IMR-90 (cell line): Measurements from ENCODE around the gene SMAD4. TPM values are rescaled to one million over a fixed set of nuclear protein-coding genes. Genes with fewer than 3 reads are reported as not detected.

Experiments used
- ATAC-seq: fragments of 200-7000 bp; cut with Tn5 transposase; 2 replicates; pipeline ENCODE4 v1.9.1; 2020; ENCODE audit warnings: low read depth, mild to moderate bottlenecking, moderate library complexity
- BruUV-seq: library from RNA; stranded (reverse); fragments of 400-500 nt; replicated peaks from 2 replicates; lab custom pipeline; 2021; lab: Mats Ljungman, UMichigan
- CTCF ChIA-PET: fragments of 300-600 bp; formaldehyde crosslinking; extraction: SDS; loops from one replicate; lab custom pipeline; 2021; ENCODE audit warnings: antibody characterized with exemption; lab: Yijun Ruan, JAX
- POLR2A ChIA-PET: fragments of 300-600 bp; sonication (Branson Sonifier 250); formaldehyde crosslinking; loops from one replicate; lab custom pipeline; 2022; ENCODE audit warnings: antibody characterized with exemption; ENCODE audit not compliant: unreplicated experiment; lab: Charles Lee
- DNase-seq: peaks from one replicate; pipeline ENCODE4 v3.0.0; 2013
- H2AFZ ChIP-seq: replicated peaks from 2 replicates; pipeline ENCODE3; 2013; ENCODE audit warnings: low read length, mild to moderate bottlenecking; ENCODE audit not compliant: poor library complexity
- H2AK5ac ChIP-seq: 2 replicates; pipeline ENCODE4 v1.6.1; 2013; ENCODE audit warnings: low read depth, low read length, inconsistent platforms
- H2AK9ac ChIP-seq: replicated peaks from 2 replicates; pipeline ENCODE3; 2013; ENCODE audit warnings: mild to moderate bottlenecking, low read depth, low read length, moderate library complexity; ENCODE audit not compliant: poor library complexity
- H2BK120ac ChIP-seq: 2 replicates; pipeline ENCODE4 v1.6.1; 2013; ENCODE audit warnings: low read depth, low read length, inconsistent platforms
- H2BK15ac ChIP-seq: 3 replicates; pipeline ENCODE4 v1.6.1; 2013; ENCODE audit warnings: low read depth, low read length, inconsistent platforms
- H2BK20ac ChIP-seq: 2 replicates; pipeline ENCODE4 v1.6.1; 2013; ENCODE audit warnings: low read depth, mild to moderate bottlenecking, inconsistent platforms, low read length, moderate library complexity
- H2BK5ac ChIP-seq: 2 replicates; pipeline ENCODE4 v1.6.1; 2013; ENCODE audit warnings: mild to moderate bottlenecking, low read depth, low read length, inconsistent platforms; ENCODE audit not compliant: poor library complexity, severe bottlenecking
- H3K14ac ChIP-seq: replicated peaks from 2 replicates; pipeline ENCODE4 v1.6.1; 2013; ENCODE audit warnings: low read depth, low read length, inconsistent platforms
- H3K18ac ChIP-seq: 2 replicates; pipeline ENCODE4 v1.6.1; 2013; ENCODE audit warnings: low read depth, low read length, control low read depth
- H3K23ac ChIP-seq: 2 replicates; pipeline ENCODE4 v1.6.1; 2013; ENCODE audit warnings: low read depth, low read length, inconsistent platforms
- H3K27ac ChIP-seq: 2 replicates; pipeline ENCODE4 v1.5.1; 2013; ENCODE audit warnings: mild to moderate bottlenecking, control low read depth, low read length; ENCODE audit not compliant: insufficient read depth
- H3K27me3 ChIP-seq: 2 replicates; pipeline ENCODE4 v1.6.1; 2013; ENCODE audit warnings: low read length; ENCODE audit not compliant: control insufficient read depth, insufficient read depth
- H3K36me3 ChIP-seq: 2 replicates; pipeline ENCODE4 v1.6.1; 2013; ENCODE audit warnings: low read length, mixed read lengths; ENCODE audit not compliant: control insufficient read depth, insufficient read depth
- H3K4ac ChIP-seq: 2 replicates; pipeline ENCODE4 v1.6.1; 2013; ENCODE audit warnings: low read depth, low read length, inconsistent platforms
- H3K4me1 ChIP-seq: 2 replicates; pipeline ENCODE4 v1.6.1; 2013; ENCODE audit warnings: low read length, mixed read lengths; ENCODE audit not compliant: control insufficient read depth, insufficient read depth
- H3K4me2 ChIP-seq: 2 replicates; pipeline ENCODE4 v1.6.1; 2013; ENCODE audit warnings: low read depth, mild to moderate bottlenecking, control low read depth, low read length, moderate library complexity
- H3K4me3 ChIP-seq: 2 replicates; pipeline ENCODE4 v1.5.1; 2013; ENCODE audit warnings: low read depth, mild to moderate bottlenecking, control low read depth, low read length, moderate library complexity; ENCODE audit not compliant: insufficient read depth
- H3K56ac ChIP-seq: 2 replicates; pipeline ENCODE4 v1.6.1; 2013; ENCODE audit warnings: low read length, inconsistent platforms; ENCODE audit not compliant: insufficient read depth; ENCODE audit errors: extremely low read depth
- H3K79me1 ChIP-seq, 2 experiments: 2 replicates each; pipeline ENCODE4 v1.6.1; 2013; ENCODE audit warnings: low read length in 2 of 2, inconsistent platforms in 1 of 2, low read depth in 1 of 2
- H3K9ac ChIP-seq: 2 replicates; pipeline ENCODE4 v1.6.1; 2013; ENCODE audit warnings: low read depth, low read length, control low read depth
- H3K9me1 ChIP-seq: 2 replicates; pipeline ENCODE4 v1.6.1; 2013; ENCODE audit warnings: low read length, inconsistent platforms; ENCODE audit not compliant: insufficient read depth
- H3K9me3 ChIP-seq: 2 replicates; pipeline ENCODE4 v1.6.1; 2013; ENCODE audit warnings: low read length; ENCODE audit not compliant: control insufficient read depth, insufficient read depth
- H4K20me1 ChIP-seq: 2 replicates; pipeline ENCODE4 v1.6.1; 2013; ENCODE audit warnings: low read length, inconsistent platforms; ENCODE audit not compliant: insufficient read depth
- H4K5ac ChIP-seq: 2 replicates; pipeline ENCODE4 v1.6.1; 2013; ENCODE audit warnings: mild to moderate bottlenecking, low read depth, low read length, control low read depth
- H4K8ac ChIP-seq, 2 experiments: 2 replicates each; pipeline ENCODE4 v1.6.1; 2013; ENCODE audit warnings: low read depth in 2 of 2, low read length in 2 of 2, control low read depth in 1 of 2, inconsistent platforms in 1 of 2
- H4K91ac ChIP-seq: 2 replicates; pipeline ENCODE4 v1.6.1; 2013; ENCODE audit warnings: low read depth, low read length, inconsistent platforms; ENCODE audit not compliant: insufficient read depth
- RAD21 ChIP-seq: IDR thresholded peaks from 2 replicates; pipeline ENCODE4 v1.6.1; 2012; ENCODE audit warnings: low read length, improper control_type of control experiment
- WGBS, 2 experiments: methylation state at CpG; one replicate each; pipeline versions ENCODE4 v1.1.5 to v1.1.7; 2013; ENCODE audit warnings: missing lambda C conversion rate in 2 of 2; ENCODE audit not compliant: insufficient read length in 1 of 2; ENCODE audit errors: extremely low coverage in 2 of 2; 5-methylcytosine and 5-hydroxymethylcytosine counted together
- dilution Hi-C: fragments of 300-500 bp; cut with HindIII; formaldehyde crosslinking; loops from one replicate; pipeline ENCODE4 v1.14.3; 2018; ENCODE audit warnings: low sequenced_read_pairs; ENCODE audit not compliant: unreplicated experiment
- in situ Hi-C: fragments of 300-500 bp; cut with MboI; formaldehyde crosslinking; loops from 3 replicates; pipeline ENCODE4 v1.14.3; 2019; ENCODE audit warnings: low sequenced_read_pairs, inconsistent platforms, mixed read lengths
- intact Hi-C: fragments of 100-400 bp; cut with micrococcal nuclease; formaldehyde crosslinking; loops from 2 replicates; pipeline ENCODE4 v1.10.0; 2022
- polyA plus RNA-seq, 3 experiments: library from polyadenylated mRNA; depleted of rRNA; stranded (reverse); fragments of >200 nt; gene quantifications; 2 replicates each; pipeline ENCODE4 v1.2.3, GENCODE V29; 2012; ENCODE audit warnings: low replicate concordance in 1 of 3
- total RNA-seq: library from RNA; depleted of rRNA; stranded (reverse); fragments of >200 nt; gene quantifications from 2 replicates; pipeline ENCODE4 v1.2.3, GENCODE V29; 2012

The SMAD4 gene
- total and polyA plus RNA-seq, 2 of the 4 experiments (the other 2 are of a cell fraction), result 57.6 to 145 TPM

- no peaks in the 10 kb centered on the region for H3K9me1 ChIP-seq
- in situ Hi-C loops (no loop called here), intact Hi-C loops (no loop called here), dilution Hi-C loops (no loop called here)
- no peaks in the 10 kb centered on the region; the same call in 1 of the 2 replicates for H4K20me1 ChIP-seq
- ATAC-seq (no peak), DNase-seq (no peak)
- H2BK20ac ChIP-seq, result no peak overlapping the region
- H3K27ac ChIP-seq, result no peak overlapping the region
- H3K4ac ChIP-seq, result no peak overlapping the region
- H3K36me3 ChIP-seq, result peaks cover 25% of the 10 kb centered on the region
- no peaks in the 10 kb centered on the region for H3K4me1 ChIP-seq
- H3K9ac ChIP-seq, result no peak overlapping the region
- WGBS, 2 experiments, result 80% methylated on average over 1 of the region's 1 CpG; no CpG with 5 or more reads in 1 of the 2 experiments
- no peak overlapping the region for H3K4me2 ChIP-seq
- H2AK9ac ChIP-seq, result no peak overlapping the region
- no peaks in the 10 kb centered on the region for H3K27me3 ChIP-seq
- no peak overlapping the region for H2AK5ac ChIP-seq
- no peak overlapping the region for H3K18ac ChIP-seq
- H3K9me3 ChIP-seq, result peaks cover under 1% of the 10 kb centered on the region
- CTCF ChIA-PET, result no interaction called here
- no peak overlapping the region for H2BK120ac ChIP-seq
- no peak overlapping the region for H2AFZ ChIP-seq
- H2BK5ac ChIP-seq, result no peak overlapping the region
- no peak overlapping the region for H4K5ac ChIP-seq
- no peak overlapping the region for H3K4me3 ChIP-seq
- H3K56ac ChIP-seq, result no peak overlapping the region
- no peak overlapping the region for H3K14ac ChIP-seq
- H3K79me1 ChIP-seq, result peaks cover 5% of the 10 kb centered on the region in 2 experiments; a peak in 2 of 4 replicates
- no peak overlapping the region for H4K8ac ChIP-seq
- no peak overlapping the region for H3K23ac ChIP-seq
- no peak overlapping the region for H2BK15ac ChIP-seq
- POLR2A ChIA-PET, result no interaction called here
- H4K91ac ChIP-seq, result no peak overlapping the region
- BruUV-seq, result no TSS peak
- no peak for TF ChIP-seq RAD21
Observed at GRCh38 chr18:51083398-51083797, 53.4 kb downstream of the SMAD4 start.
